Mesenchymal stem cell (in vitro differentiated cells and primary cell): ENCODE data around the gene GRIK4.

Experiments used
- DNase-seq: peaks from one replicate; pipeline ENCODE4 v3.0.0-alpha.2; 2013
- H2AFZ ChIP-seq: one replicate; pipeline ENCODE4 v1.6.1; 2013; ENCODE audit warnings: low read depth, mild to moderate bottlenecking, control low read depth, inconsistent platforms, low read length, moderate library complexity
- H2AK5ac ChIP-seq: 2 replicates; pipeline ENCODE4 v1.6.1; 2013; ENCODE audit warnings: low read length, moderate library complexity, mild to moderate bottlenecking, inconsistent platforms; ENCODE audit not compliant: severe bottlenecking
- H2BK120ac ChIP-seq: one replicate; pipeline ENCODE4 v1.6.1; 2013; ENCODE audit warnings: low read depth, mild to moderate bottlenecking, inconsistent platforms, low read length, moderate library complexity
- H2BK12ac ChIP-seq, 2 experiments: one replicate each; pipeline ENCODE4 v1.6.1; 2013; ENCODE audit warnings: inconsistent platforms in 2 of 2, low read length in 2 of 2, mild to moderate bottlenecking in 2 of 2, moderate library complexity in 2 of 2, control low read depth in 1 of 2
- H2BK15ac ChIP-seq: one replicate; pipeline ENCODE4 v1.6.1; 2013; ENCODE audit warnings: mild to moderate bottlenecking, low read depth, inconsistent platforms; ENCODE audit not compliant: poor library complexity, severe bottlenecking
- H2BK5ac ChIP-seq: 2 replicates; pipeline ENCODE4 v1.6.1; 2013; ENCODE audit warnings: low read depth, mild to moderate bottlenecking, low read length, control low read depth, inconsistent platforms; ENCODE audit not compliant: poor library complexity, severe bottlenecking
- H3K14ac ChIP-seq, 2 experiments: one replicate each; pipeline ENCODE4 v1.6.1; 2013; ENCODE audit warnings: inconsistent platforms in 2 of 2, low read length in 2 of 2, control low read depth in 1 of 2, mild to moderate bottlenecking in 1 of 2, moderate library complexity in 1 of 2
- H3K18ac ChIP-seq, 2 experiments: one replicate each; pipeline ENCODE4 v1.6.1; 2013; ENCODE audit warnings: inconsistent platforms in 2 of 2, low read length in 2 of 2, control low read depth in 1 of 2, low read depth in 1 of 2, mild to moderate bottlenecking in 1 of 2
- H3K23ac ChIP-seq, 2 experiments: one replicate each; pipeline ENCODE4 v1.6.1; 2013; ENCODE audit warnings: inconsistent platforms in 2 of 2, low read length in 2 of 2, mild to moderate bottlenecking in 2 of 2, moderate library complexity in 2 of 2, control low read depth in 1 of 2
- H3K27ac ChIP-seq: 2 replicates; pipeline ENCODE4 v1.5.1; 2013; ENCODE audit warnings: mild to moderate bottlenecking, moderate library complexity, low read length, control low read depth, inconsistent platforms; ENCODE audit not compliant: poor library complexity, severe bottlenecking
- H3K27me3 ChIP-seq, 2 experiments: 2 replicates each; pipeline versions ENCODE4 v1.6.1 to v1.7.0; 2013; ENCODE audit warnings: low read length in 2 of 2, mild to moderate bottlenecking in 2 of 2, moderate library complexity in 2 of 2, control low read depth in 1 of 2, inconsistent platforms in 1 of 2; ENCODE audit not compliant: control insufficient read depth in 1 of 2, insufficient read depth in 1 of 2
- H3K36me3 ChIP-seq, 2 experiments: 2 replicates each; pipeline versions ENCODE4 v1.6.1 to v1.7.0; 2013; ENCODE audit warnings: low read length in 2 of 2, control low read depth in 1 of 2, inconsistent platforms in 1 of 2, low read depth in 1 of 2, mild to moderate bottlenecking in 1 of 2; ENCODE audit not compliant: insufficient read depth in 2 of 2, control insufficient read depth in 1 of 2
- H3K4ac ChIP-seq, 2 experiments: one replicate each; pipeline ENCODE4 v1.6.1; 2013; ENCODE audit warnings: inconsistent platforms in 2 of 2, low read length in 2 of 2, mild to moderate bottlenecking in 2 of 2, moderate library complexity in 2 of 2, control low read depth in 1 of 2, low read depth in 1 of 2
- H3K4me1 ChIP-seq: 2 replicates; pipeline ENCODE4 v1.6.1; 2013; ENCODE audit warnings: low read depth, low read length, control low read depth; ENCODE audit not compliant: control insufficient read depth, insufficient read depth
- H3K4me2 ChIP-seq: 2 replicates; pipeline ENCODE4 v1.6.1; 2013; ENCODE audit warnings: low read length, mild to moderate bottlenecking, inconsistent platforms; ENCODE audit not compliant: poor library complexity, severe bottlenecking
- H3K4me3 ChIP-seq, 2 experiments: 2 replicates each; pipeline versions ENCODE4 v1.5.1 to v1.7.0; 2013; ENCODE audit warnings: low read length in 2 of 2, mild to moderate bottlenecking in 2 of 2, control low read depth in 1 of 2, low read depth in 1 of 2; ENCODE audit not compliant: insufficient read depth in 1 of 2
- H3K79me1 ChIP-seq: replicated peaks from 2 replicates; pipeline ENCODE4 v1.6.1; 2013; ENCODE audit warnings: mild to moderate bottlenecking, control low read depth, low read length, inconsistent platforms; ENCODE audit not compliant: poor library complexity, severe bottlenecking
- H3K9ac ChIP-seq: 2 replicates; pipeline ENCODE4 v1.7.0; 2013; ENCODE audit warnings: mild to moderate bottlenecking, low read length, moderate library complexity
- H3K9me3 ChIP-seq: 2 replicates; pipeline ENCODE4 v1.7.0; 2013; ENCODE audit warnings: mild to moderate bottlenecking, low read length; ENCODE audit not compliant: control insufficient read depth
- H4K8ac ChIP-seq: one replicate; pipeline ENCODE4 v1.6.1; 2013; ENCODE audit warnings: inconsistent platforms, mild to moderate bottlenecking, low read length, moderate library complexity
- H4K91ac ChIP-seq: one replicate; pipeline ENCODE4 v1.6.1; 2013; ENCODE audit warnings: mild to moderate bottlenecking, low read length, inconsistent platforms
- WGBS: methylation state at CpG from one replicate; pipeline ENCODE4 v1.1.7; 2013; ENCODE audit warnings: mixed read lengths; 5-methylcytosine and 5-hydroxymethylcytosine counted together

The GRIK4 gene

GRCh38 chr11:120740380-120740779, 228.8 kb downstream of the GRIK4 start:
- Histone ChIP-seq H3K79me1 (no peaks in the 10 kb centered on the region), H3K4me3 (peak overlapping the region in 1 of 2 experiments; percentile 1), H3K23ac (no peak overlapping the region), H3K4me2 (no peak overlapping the region), H3K27ac (no peak overlapping the region), H2BK15ac (no peak overlapping the region), H3K4ac (no peak overlapping the region), H3K14ac (no peak overlapping the region), H2AFZ (no peak overlapping the region), H2BK120ac (no peak overlapping the region), H2BK5ac (no peak overlapping the region), H3K9me3 (no peaks in the 10 kb centered on the region), H2AK5ac (no peak overlapping the region), H3K27me3 (peaks cover 13 to 20% of the 10 kb centered on the region in 2 experiments), H3K4me1 (no peaks in the 10 kb centered on the region), H3K9ac (no peak overlapping the region), H4K91ac (no peak overlapping the region), H3K18ac (no peak overlapping the region), H4K8ac (no peak overlapping the region), H3K36me3 (no peaks in the 10 kb centered on the region), H2BK12ac (no peak overlapping the region)
- WGBS = 86% methylated on average over 3 of the region's 3 CpGs
- no peak for DNase-seq

DNA sequence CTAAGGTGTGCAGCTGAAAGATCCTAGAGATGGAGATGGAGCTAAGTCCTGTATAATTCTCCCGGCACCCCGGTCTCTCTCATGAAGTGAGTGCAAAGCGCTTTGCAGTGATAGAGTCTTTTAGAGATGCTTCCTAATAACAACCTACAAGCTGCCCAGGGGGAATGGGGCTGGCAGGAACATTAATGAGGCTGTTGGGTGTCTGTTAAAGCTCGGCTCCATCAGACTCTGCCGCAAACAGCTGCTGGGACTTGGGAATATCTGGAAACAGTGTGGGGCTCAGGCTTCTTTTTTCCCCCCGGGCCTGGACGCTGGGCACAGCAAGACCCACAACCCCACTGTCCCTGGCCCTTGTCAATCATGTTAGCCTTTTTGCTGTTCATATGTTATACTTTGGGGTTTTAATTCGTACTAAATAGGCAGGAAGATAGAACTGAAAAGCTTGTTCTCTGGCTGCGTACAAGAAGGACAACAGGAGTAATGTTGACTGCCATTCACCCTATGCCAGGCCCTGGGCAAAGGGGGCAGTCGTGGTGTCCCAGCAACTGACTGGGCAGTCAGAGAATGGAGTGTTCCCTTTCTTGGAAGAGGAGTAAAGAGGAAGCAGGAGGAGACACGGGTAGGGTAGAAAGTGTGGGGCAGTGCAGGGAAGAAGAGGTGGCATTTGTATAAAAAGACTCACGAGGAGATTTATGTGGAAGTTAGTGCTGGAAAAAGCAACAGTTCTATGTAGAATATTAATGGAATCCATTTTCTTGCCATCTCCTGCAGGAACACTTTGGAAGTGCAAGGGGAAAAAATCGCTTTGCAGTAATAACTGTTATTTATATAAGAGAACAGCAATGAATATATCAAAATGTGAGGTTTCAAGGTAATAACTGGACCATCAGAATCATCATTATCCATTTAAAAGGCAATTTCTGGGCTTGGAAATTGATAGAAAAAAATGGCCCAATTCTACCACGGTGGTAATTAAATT, 232.8 kb downstream of the GRIK4 start:
- 76% methylated on average over 11 of the region's 14 CpGs for WGBS

GRCh38 chr11:120746376-120746775, 234.8 kb downstream of the GRIK4 start:
- H3K36me3 ChIP-seq = no peaks in the 10 kb centered on the region
- H3K18ac ChIP-seq = no peak overlapping the region
- H2AK5ac ChIP-seq = no peak overlapping the region
- no peak overlapping the region for H2BK5ac ChIP-seq
- peaks cover 22 to 68% of the 10 kb centered on the region in 2 experiments for H3K27me3 ChIP-seq
- H4K91ac ChIP-seq = no peak overlapping the region
- no peaks in the 10 kb centered on the region for H3K4me1 ChIP-seq
- H3K23ac ChIP-seq = no peak overlapping the region
- no peak overlapping the region for H3K4me3 ChIP-seq
- no peak for DNase-seq
- no peak overlapping the region for H3K9ac ChIP-seq
- 68% methylated on average over 3 of the region's 3 CpGs for WGBS
- no peak overlapping the region for H3K14ac ChIP-seq
- H2BK15ac ChIP-seq = no peak overlapping the region
- H3K4me2 ChIP-seq = no peak overlapping the region
- H3K9me3 ChIP-seq = no peaks in the 10 kb centered on the region
- H2AFZ ChIP-seq = no peak overlapping the region
- H4K8ac ChIP-seq = no peak overlapping the region
- no peak overlapping the region for H2BK120ac ChIP-seq
- no peak overlapping the region for H3K27ac ChIP-seq
- H3K79me1 ChIP-seq = no peaks in the 10 kb centered on the region
- no peak overlapping the region for H2BK12ac ChIP-seq
- H3K4ac ChIP-seq = no peak overlapping the region

More for the DNA sequence above, 232.8 kb downstream of the GRIK4 start:
- H4K8ac ChIP-seq = no peak overlapping the region
- H2BK12ac ChIP-seq = no peak overlapping the region
- H3K9ac ChIP-seq = no peak overlapping the region
- H3K4me3 ChIP-seq = no peak overlapping the region
- no peak overlapping the region for H3K14ac ChIP-seq
- H3K23ac ChIP-seq = no peak overlapping the region
- no peak overlapping the region for H2BK5ac ChIP-seq
- H3K9me3 ChIP-seq = no peaks in the 10 kb centered on the region
- no peaks in the 10 kb centered on the region for H3K79me1 ChIP-seq
- no peak for DNase-seq
- no peak overlapping the region for H3K27ac ChIP-seq
- no peaks in the 10 kb centered on the region for H3K4me1 ChIP-seq
- H3K4me2 ChIP-seq = no peak overlapping the region
- no peak overlapping the region for H3K18ac ChIP-seq
- no peak overlapping the region for H4K91ac ChIP-seq
- H3K36me3 ChIP-seq = no peaks in the 10 kb centered on the region
- H2BK15ac ChIP-seq = no peak overlapping the region
- no peak overlapping the region for H2BK120ac ChIP-seq
- no peak overlapping the region for H2AK5ac ChIP-seq
- peaks cover 22 to 58% of the 10 kb centered on the region in 2 experiments for H3K27me3 ChIP-seq
- no peak overlapping the region for H2AFZ ChIP-seq
- no peak overlapping the region for H3K4ac ChIP-seq

GRCh38 chr11:120746836-120747609, 235.5 kb downstream of the GRIK4 start:
- Histone ChIP-seq H2AK5ac (no peak overlapping the region), H3K23ac (no peak overlapping the region), H4K91ac (no peak overlapping the region), H3K27me3 (peaks cover 29 to 74% of the 10 kb centered on the region in 2 experiments), H3K4me2 (no peak overlapping the region), H3K4ac (no peak overlapping the region), H3K27ac (no peak overlapping the region), H2BK15ac (no peak overlapping the region), H2BK12ac (no peak overlapping the region), H3K18ac (no peak overlapping the region), H3K4me3 (no peak overlapping the region), H3K36me3 (no peaks in the 10 kb centered on the region), H3K14ac (no peak overlapping the region), H3K9me3 (no peaks in the 10 kb centered on the region), H3K4me1 (no peaks in the 10 kb centered on the region), H3K9ac (no peak overlapping the region), H4K8ac (no peak overlapping the region), H3K79me1 (no peaks in the 10 kb centered on the region), H2BK5ac (no peak overlapping the region), H2BK120ac (no peak overlapping the region), H2AFZ (no peak overlapping the region)
- no peak for DNase-seq
- 80% methylated on average over 10 of the region's 12 CpGs for WGBS
